NCI-H2196 treated with DMSO at 0.1 percent for 48 hours (cell line): ENCODE measurements around the gene MRPS21.
A peak's percentile ranks its signal among the peaks of the same experiment; 100 is the strongest.

ENCODE experiments used
- DNase-seq: peaks from one replicate; lab custom pipeline; 2025; ENCODE audit not compliant: unreplicated experiment; lab: John Stamatoyannopoulos, UW

MRPS21 gene

DNA sequence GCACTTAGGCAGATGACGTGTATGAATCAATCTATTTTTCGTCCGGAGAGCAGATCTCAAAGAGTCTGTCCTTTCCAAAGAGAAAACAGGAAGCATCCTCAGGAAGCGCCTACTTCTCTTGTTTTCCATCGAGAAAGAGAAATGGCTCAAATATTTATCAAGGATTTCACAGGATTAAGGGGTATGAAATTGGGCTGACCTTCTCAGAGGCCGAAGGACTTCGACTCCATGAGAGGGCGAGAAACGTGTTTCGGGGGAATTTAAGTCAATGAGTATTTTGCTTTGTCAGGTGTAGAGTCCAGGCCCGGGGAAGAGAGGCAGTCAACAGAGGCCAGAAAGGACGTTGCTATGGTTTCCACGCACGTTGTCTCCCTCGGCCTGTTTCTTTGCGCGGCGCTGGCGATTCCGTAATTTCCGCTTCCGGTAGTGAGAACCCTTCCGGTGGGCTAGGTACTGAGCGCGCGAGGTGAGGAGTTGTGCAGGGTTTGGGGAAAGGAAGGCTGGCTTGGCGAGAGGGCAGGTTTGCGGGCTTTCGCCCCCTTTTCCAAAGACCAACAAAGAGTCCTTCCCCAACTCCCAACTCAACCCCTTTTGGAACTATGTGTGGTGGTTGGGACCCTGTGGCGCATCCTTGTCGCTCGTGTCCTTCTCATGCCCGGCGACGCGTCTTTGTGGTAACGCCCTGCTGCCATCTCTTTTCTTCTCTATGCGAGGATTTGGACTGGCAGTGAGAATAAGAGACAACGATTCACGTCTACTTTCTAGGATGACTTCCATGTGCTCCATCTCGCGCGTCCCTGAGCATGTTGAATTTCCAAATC is at the start of gene MRPS21:
Gene MRPS21 (plus strand): TSS at position 429 of the 821 bp plus-strand sequence. CDS start 506 bp downstream, outside the sequence.
- DNase-seq, result peak; percentile 92

DNA sequence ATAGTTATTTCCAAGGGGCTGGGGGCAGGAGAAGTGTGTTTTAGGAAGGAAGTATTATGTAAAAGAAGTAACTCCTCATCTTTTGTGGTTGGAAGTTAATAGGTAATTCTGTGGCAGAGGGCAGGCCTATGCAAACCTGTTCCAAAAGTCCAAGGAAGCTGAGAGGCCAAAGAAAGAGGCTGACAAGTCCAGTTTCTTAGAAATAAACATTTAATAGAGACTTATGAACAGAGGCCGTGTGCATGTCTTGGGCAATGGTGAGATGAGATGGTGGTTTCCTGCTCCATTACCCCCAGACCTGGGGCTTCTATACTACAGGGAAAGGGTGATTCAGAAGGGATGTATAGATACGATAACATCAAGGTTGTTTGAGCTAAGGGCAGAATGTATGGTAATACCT is 43.7 kb upstream of the MRPS21 start:
- no peak for DNase-seq

DNA sequence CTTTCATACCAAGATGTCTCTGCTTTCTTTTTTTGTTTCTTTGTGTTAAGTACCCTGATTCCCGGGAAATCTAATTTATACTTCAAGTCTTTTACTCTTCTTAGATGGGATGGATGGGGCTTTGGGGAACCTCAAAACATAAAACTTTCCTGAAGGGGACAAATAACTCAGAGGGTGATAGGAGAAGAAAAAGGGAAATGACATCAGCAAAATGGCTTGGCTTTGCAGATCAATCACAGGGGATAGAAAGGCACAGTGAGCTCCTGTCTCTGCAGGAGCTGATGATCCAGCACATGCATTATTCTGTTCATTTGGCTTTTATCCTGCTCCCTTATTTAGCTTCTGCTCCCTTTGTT is 37.5 kb upstream of the MRPS21 start:
- no peak for DNase-seq

DNA sequence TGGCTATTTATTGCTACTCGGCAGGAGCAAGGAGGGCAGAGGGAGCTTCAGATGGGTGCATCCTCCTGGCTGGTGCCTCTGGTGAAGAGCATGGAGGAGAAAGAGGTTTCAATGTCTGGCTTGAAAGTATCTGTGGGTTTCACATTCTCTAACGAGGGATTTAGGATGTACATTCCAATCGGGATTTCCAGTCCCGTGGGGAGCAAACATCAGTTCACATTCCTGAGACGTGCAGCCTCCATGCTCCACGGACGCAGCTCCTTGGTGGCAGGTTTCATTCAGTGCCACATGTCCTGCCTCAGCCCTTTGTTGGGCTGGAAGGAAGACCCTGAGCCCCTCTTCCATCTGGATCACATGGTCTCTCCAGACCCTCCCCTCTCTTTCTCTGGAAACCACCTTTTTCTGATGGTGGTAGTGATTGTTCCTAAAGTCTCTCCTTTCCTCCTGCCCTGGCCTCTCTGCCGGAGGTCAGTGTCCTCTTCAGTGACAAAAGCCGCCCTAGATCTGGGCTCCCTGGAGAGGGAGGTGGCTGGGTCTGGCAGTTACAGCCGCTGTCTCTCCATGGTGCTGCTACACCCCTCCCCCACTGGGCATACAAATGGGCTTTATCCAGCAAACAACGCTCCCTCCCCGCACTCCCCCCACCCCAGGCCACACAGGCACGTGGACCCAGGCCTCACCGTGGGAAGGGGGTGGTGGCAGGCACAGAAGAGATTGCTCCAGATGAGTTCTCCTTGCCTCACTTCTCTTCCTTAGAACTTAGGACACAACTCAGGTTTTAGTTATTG is 36.9 kb upstream of the MRPS21 start:
- no peak for DNase-seq

DNA sequence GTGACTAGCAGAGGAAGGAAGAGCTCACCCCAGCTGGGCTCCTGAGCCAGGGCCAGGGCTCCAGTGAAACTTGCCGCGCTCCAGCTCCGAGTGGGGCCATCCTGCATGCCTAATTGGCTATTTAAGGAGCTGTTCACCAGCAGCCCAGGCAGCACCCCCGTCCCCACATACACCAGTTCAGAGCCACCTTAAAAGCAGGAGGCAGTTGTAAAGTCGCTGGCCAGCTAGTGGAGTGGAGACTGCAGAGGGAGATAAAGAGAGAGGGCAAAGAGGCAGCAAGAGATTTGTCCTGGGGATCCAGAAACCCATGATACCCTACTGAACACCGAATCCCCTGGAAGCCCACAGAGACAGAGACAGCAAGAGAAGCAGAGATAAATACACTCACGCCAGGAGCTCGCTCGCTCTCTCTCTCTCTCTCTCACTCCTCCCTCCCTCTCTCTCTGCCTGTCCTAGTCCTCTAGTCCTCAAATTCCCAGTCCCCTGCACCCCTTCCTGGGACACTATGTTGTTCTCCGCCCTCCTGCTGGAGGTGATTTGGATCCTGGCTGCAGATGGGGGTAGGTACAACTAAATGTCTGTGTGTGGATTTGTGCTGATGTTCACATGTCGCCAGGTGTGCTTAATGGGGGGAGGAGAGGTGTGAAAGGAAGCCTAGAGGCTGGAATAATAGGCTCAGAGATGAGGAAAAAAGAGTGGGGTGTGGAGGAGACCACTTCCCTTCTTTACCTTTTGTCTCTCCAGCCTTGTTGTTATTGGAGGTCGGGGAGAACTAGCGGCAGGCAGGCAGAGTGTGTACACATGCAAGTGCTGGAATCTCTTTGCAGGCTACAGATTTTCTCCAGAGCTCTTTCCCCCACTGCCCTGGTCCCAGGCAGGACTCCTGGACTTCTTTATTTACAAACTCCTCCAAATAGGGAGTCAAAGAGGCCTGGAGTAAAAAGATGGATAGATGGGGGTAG is 35.8 kb upstream of the MRPS21 start, which contains the start of gene CA14:
Gene CA14 (plus strand): TSS at position 151 of the 962 bp plus-strand sequence. CDS start 355 bp downstream, at position 506.
- no peak for DNase-seq

DNA sequence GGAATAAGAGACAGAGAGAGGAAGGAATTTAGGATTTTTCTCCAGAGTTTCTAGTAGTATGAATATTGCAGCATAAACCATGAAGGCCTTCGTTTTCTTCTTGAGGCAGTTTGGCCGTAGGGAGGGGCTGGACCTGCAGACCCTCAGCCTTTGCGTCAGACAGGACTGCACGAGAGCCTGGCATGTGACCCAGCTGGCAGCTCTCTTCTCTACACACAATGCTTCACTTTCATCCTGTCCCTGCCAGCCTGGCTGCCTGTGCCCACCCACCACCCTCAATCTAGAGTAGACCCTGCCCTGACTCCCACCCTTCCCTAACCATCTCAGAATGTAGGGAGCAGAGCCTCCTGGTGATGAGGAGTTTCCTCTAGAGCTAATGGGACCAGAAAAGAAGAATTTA is 34.4 kb upstream of the MRPS21 start:
- no peak for DNase-seq

DNA sequence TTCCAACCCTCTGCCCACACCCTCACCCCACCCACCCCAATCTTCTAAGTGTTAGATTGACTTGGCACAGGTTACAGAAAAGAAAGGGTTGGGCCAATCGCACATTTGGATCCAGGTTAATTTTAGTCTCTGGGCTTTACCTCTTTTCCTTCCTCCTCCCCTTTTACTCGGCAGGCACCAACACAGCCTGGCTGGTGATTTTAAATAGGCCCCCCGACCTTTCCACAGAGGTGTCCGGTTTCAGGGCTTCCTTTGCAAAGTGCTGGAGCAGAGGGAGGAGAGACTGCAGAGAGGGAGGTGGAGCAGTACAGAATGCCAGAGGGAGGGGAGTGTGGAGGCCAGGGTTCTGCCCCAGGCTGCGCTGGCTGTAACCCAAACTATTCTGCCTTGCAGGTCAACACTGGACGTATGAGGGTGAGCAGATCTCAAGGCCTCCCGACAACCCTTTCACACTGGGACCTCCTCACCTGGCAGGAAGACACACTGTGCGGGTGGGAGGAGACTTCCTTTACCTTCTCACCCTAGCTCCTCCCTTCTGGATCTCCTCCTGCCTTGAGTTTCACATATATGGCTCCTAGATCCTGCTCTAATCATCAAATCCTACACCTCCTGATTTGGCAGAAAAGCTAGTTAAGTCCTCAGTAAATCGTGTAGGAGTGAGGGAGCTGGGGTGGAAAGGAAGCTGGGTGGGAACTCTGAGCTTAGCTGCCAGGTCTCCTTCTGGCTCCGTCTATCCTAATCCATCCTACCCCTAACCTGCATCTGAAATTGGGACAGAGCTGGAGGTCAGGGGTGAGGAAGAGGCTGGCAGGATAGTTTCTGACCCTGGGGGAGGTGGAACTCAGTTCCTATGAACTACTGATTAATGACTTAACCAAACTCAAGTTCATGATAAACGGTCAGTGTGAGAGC is 33.6 kb upstream of the MRPS21 start:
- DNase-seq, result peak; percentile 89

DNA sequence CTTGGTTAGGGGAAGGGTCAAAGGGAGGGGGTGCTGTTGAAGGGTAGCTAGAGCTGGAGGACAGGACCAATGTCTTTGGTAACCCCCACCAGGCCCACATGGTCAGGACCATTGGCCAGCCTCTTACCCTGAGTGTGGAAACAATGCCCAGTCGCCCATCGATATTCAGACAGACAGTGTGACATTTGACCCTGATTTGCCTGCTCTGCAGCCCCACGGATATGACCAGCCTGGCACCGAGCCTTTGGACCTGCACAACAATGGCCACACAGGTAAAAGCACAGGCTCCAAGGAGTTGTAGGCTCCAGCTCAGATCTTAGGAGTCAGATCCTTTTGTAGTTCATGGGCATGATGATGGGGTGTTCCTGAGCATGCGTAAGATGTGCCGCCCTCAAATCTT is 32.3 kb upstream of the MRPS21 start:
- DNase-seq, result no peak

DNA sequence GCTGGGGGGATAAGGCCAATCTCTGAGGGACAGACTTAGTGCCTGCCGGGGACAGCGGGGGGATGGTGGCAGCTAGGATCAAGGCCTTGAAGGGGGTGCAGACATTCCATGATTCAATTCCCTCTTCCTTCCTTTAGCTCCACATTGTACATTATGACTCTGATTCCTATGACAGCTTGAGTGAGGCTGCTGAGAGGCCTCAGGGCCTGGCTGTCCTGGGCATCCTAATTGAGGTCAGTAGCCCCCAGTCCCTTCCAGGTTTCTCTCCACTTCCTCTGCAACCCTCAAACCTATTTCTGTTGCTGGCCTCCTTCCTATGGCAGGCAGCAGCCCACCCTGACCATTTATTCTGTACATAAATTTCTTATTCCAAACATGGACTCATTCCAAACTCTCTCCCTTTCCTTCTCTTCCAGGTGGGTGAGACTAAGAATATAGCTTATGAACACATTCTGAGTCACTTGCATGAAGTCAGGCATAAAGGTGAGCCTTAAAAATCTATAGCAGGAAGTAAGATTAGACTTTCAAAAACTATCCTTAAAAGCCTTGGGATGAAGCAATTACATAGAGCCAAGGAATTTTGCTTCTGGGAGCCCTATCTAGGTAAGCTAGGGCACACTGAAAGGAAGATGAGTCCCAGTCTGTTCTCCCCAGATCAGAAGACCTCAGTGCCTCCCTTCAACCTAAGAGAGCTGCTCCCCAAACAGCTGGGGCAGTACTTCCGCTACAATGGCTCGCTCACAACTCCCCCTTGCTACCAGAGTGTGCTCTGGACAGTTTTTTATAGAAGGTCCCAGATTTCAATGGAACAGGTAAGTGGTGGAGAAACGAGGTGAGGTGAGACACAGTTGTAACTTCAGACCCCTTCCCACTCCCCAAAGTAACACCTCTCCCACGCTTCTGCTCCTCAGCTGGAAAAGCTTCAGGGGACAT is 31.0 kb upstream of the MRPS21 start:
- no peak for DNase-seq

DNA sequence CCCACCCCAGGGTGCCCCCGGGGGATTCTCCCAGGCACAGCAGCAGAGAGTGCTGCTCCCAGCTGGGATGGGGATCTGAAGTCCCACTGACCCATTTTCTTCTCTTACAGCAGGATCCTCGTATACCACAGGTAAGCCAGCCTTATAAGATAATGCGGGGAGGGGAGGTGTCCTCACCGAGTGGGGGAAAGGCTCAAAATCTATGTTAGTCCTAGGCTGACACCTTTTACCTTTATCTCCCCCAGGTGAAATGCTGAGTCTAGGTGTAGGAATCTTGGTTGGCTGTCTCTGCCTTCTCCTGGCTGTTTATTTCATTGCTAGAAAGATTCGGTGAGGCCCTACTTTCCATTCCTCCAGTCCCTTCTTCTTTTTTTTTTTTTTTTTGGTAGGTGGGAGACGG is 30.1 kb upstream of the MRPS21 start:
- DNase-seq, result no peak

DNA sequence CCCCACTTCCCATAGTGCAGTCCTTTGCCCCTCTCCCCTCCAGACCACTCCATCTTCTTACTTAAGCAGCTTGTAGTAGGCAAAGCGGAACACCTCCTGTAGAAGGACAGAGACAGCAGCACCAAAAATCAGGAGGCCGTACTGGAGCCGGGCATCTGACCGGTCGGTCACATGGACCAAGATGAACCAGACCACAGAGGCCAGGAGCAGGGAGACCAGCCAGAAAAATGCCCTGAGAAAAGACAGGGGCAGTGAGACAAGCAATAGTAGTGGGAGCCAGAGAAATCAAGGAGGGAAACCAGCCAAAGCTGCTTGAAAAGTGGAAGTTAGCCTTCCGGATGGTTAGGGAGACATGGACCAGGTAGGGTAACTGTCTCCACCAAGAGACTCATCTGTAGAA is 25.8 kb upstream of the MRPS21 start:
- DNase-seq, result no peak

DNA sequence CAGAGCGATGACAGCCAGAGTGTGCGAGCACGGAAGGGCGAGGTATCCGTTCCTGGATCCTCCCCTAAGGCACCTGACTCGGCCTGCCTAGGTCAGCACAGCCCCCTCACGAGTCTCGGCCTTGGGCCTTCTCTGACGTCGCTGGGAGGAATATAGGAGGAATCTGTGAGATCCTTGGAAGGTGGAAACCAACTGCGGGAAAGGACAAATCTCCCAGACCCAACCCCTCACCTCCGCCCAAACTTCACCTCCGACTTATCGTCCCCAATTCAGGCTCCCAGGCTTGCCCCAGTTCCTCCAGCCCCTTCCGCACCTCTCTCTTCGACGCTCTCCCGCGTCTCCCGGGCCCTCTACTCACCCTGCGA is 25.3 kb upstream of the MRPS21 start:
- no peak for DNase-seq

DNA sequence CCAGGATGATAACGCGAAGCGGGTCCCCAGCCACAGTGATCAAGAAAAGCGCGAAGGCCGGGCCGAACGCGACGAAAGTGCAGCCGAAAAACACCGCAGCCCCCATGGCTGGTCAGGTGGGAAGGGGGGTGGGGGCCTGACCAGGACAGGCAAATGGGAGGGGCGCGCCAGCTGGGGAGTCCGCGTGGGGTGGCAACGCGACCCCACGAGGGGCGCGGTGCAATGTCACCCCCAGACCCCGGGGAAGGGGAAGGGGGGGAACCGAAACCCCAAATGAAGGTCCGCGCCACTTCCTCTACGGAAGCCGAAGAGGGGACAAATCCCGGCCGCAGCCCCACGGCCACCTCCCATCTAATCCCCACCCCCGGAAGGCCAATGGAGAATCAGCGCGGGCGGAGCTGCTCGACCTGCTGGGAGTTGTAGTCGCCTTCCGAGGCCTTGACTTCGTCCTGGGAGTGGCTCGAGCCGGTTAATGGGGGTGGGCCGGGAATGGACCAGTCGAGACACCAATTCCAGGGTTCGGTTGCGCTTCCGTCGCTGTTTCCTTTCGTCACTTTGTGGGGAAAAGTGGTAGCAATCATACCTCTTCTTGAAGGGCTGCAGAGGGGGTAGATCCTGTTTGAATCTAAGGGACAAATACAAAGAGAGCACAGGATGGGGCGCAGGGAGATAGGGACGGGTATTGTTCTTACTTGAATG is 24.8 kb upstream of the MRPS21 start, which contains the start of gene APH1A:
Gene APH1A (minus strand): TSS at position 312 of the 699 bp plus-strand sequence. CDS start 206 bp downstream, at position 106.
- peak; percentile 95 for DNase-seq

DNA sequence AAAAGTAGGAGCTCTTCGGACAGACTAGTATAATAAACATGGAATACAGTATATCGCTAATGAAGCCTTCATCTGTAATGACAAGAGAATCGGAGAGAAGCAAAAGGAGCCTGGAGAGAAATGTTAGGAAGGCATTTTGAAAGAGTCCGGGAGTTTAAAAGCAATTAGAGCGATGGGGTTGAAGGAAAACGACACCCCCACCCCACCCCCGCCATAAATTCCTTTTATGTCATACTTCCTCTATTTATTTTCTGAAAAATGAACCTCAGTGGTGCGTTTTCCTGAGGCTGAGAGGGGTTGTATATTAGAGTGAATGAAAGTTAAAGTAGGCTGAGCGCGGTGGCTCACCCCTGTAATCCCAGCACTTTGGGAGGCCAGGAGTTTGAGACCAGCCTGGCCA is 24.2 kb upstream of the MRPS21 start:
- DNase-seq, result no peak

DNA sequence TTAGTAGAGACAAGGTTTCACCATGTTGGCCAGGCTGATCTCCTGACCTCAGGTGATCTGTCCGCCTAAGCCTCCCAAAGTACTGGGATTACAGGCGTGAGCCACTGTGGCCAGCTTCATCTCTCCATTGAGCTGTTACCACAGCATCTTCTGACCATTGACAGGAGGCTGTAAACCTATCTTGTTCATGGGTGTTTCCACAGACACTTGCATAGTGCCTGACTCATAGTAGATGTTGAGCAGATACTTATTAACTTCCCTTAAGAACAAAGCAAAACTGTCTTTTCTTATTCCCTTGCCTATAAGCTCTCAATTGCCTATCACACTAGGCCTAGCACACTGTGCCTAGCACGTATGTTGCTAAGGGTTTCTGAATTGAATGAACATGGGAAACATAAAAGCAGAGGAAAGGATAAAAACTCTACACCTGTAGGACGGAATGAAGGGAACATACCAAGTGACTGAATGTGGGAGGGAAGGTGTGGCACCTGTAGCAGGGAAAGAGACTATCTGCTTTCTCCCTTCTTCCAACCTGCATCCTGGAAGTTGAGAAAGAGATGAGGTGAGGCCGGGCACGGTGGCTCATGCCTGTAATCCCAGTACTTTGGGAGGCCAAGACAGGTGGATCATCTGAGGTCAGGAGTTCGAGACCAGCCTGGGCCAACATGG is 22.2 kb upstream of the MRPS21 start:
- no peak for DNase-seq

DNA sequence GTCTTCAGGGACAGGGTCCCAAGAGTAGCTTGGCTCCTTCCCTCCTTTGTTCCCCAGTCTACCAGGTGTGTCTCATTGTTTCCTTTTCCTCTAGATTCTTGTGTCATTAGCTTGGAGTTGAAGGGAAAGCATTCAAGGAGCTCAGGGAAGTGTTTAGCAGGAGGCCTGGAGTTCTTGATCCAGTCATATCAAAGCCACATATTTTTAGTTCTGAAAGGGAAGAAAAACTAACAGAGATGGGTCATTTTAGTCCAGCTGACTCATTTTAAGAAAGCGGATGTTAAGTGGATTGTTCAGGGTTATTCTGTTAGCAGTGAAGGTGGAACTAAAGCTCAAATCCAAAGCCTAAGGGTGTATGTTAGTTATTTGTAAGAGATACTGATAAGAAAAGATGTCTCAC is 20.4 kb upstream of the MRPS21 start:
- no peak for DNase-seq

DNA sequence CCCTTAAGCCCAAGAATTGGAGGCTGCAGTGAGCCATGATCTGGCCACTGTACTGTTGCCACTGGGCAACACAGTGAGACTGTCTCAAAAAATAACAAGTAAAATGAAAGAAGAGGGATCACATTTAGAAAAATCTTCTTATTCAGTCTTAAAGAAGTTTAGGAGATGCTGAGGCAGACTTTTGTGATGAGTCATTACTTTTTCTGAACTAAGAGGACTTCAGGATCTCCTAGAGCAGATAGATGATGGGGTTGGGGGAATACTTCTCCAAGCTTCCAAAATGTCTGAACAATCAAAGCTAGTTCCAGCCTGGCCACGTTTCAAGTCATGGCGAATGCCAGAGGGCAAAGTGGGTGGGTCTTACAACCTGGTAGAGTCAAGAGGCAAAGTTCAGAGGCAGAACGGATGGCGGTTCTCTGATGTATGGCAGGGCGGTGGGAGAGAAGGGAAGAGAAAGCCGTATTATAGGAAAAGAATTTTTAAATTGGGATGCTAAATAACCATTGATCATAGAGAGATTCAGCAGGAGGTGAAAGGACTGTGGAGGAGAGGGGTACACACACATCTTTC is 13.4 kb upstream of the MRPS21 start:
- DNase-seq, result no peak
